CD4-positive, alpha-beta T cell treated with Interleukin-2 at 100 ng/mL for 4 hours (primary cell): ENCODE data around the gene SPAG17.
A peak's percentile ranks its signal among the peaks of the same experiment; 100 is the strongest.
"Not testable (repeated sequence)": the region's sequence is repeated elsewhere in the genome, so short reads cannot be mapped to it uniquely, and the experiment has no call there.

Source experiments
- DNase-seq: peaks from one replicate; pipeline ENCODE4 v3.0.0-alpha.2; 2020; ENCODE audit warnings: low spot score

The SPAG17 gene

DNA sequence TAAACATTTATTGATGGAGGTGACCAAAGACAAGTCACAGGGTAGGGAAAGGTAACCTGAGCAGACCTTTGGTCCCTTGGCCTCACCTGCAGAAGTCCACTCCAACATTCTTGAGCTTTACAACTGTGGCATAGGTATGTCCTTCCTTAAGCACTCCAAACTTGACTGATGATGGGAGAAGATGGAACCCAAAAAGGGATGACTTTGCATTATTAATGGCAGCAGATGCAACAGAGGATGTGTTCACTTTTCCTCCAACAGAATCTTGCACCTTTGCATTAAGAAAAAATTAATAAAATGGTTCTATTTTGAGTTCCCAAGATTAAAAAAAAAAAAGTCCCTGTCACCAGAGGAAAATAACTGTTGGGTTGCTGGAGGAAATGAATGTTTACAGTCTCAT, 213.3 kb downstream of the SPAG17 start:
- DNase-seq: no peak

- no peak for DNase-seq
These were observed 214.8 kb downstream of the SPAG17 start for GRCh38 chr1:117970252-117970651.

GRCh38 chr1:117967881-117968280, 217.1 kb downstream of the SPAG17 start:
- DNase-seq: no peak

- no peak for DNase-seq
These were observed 217.6 kb downstream of the SPAG17 start for GRCh38 chr1:117967477-117967876.

- no peak for DNase-seq
These were observed 220.6 kb downstream of the SPAG17 start for GRCh38 chr1:117964290-117965038.

DNA sequence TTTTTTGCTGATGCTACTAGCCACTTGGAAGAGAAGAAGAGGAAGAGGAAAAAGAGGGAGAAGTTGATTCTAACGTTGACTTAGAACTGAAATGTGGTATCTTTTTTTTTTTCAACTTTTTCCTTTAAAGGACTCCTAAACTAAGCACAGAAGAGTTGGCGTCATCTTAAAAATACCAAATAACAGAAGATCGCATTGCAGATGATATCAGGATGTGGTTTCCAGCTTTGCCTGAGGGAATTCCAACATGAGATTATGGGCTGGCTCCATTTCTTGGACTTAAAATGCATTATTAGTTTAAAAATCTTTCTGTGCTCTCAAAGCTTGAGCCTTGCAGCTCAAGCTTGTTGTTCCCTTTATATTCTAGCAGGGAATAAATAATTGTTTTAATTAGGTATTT, 225.7 kb downstream of the SPAG17 start:
- no peak for DNase-seq

DNA sequence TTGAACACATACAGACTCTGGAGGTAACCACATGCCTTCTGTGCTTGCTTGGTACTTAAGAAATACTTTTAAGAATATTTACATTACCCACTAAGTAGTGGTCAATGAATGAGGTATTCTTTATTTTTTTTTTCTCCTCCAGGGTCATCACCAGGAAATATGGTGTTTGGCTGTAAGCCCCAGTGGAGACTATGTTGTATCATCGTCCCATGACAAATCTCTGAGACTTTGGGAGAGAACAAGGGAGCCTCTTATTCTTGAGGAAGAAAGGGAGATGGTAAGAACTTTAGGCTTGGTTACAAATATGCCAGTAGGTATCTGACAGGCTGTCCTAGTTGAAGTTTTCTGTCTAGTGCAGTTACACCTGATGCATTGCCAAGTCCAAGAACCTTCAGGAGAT, 232.6 kb downstream of the SPAG17 start:
- no peak for DNase-seq

- DNase-seq: no peak
These were observed 242.7 kb downstream of the SPAG17 start for GRCh38 chr1:117942293-117942692.

- no peak for DNase-seq
These were observed 251.3 kb downstream of the SPAG17 start for GRCh38 chr1:117933769-117934168.

DNA sequence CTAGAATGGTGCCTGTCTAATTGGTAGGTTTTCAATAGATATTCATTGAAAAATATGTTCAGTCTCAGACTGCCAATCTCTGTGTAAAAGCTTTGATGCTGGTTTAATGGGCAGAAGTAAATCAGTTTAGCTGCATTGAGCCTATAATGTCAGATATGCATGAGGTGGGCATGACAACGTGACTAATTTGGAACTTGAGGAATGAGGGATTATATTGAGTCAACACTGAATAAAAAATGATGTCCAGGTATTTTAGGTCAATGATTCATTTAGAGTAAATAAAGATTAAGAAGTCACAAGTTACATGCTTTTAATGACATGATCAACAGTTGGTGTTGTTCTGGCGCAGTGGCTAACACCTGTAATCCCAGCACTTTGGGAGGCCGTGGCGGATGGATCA, 252.5 kb downstream of the SPAG17 start:
- DNase-seq: no peak

- DNase-seq: no peak
These were observed 254.5 kb downstream of the SPAG17 start for GRCh38 chr1:117930484-117930883.

DNA sequence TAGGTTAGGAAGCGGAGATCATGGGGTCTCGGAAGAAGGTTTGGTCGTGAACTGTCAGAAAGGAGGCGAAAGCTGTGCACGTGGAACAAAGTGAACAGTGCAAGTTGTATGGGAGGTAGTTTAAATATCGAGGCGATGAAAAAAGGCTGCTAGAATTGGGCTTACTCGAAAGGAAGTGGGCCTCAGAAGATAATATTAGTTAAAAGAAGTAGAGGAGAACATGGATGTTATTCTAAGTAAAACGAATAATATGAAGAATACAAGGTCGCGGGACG, 254.9 kb downstream of the SPAG17 start:
- peak; percentile 2 for DNase-seq

GRCh38 chr1:117929343-117930172, 255.5 kb downstream of the SPAG17 start, which contains the start of the genes GDAP2 and WDR3:
Gene GDAP2 (minus strand): TSS chr1:117929621. CDS start chr1:117920357, 9,264 bp downstream.
Gene WDR3 (plus strand): TSS chr1:117929739. CDS start chr1:117933320, 3,581 bp downstream.
- DNase-seq: peak; percentile 96

DNA sequence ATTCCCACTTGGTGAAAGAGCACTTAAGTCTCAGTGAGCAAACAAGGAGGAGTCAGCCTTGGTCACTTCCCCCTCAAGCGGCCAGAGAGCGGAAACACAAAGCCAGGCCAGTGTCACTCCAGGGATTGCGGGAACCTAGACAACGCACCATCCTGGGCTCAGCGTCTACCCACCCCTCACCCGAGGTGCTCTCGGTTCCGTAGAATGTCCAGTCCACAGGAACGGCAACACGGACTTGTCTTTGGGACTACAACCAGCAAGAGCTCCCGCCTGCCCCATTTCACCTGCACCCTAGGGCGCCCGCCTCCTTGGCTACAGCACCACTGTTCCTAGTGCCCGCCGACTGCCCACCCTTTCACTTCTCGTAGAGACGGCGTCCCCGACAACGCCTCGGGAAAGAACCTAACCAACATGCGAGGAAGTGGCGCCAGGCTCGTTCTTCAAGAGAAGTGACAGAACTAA, 256.1 kb downstream of the SPAG17 start:
- peak; percentile 1 for DNase-seq

- no peak for DNase-seq
These were observed 259.0 kb downstream of the SPAG17 start for GRCh38 chr1:117925981-117926380.

DNA sequence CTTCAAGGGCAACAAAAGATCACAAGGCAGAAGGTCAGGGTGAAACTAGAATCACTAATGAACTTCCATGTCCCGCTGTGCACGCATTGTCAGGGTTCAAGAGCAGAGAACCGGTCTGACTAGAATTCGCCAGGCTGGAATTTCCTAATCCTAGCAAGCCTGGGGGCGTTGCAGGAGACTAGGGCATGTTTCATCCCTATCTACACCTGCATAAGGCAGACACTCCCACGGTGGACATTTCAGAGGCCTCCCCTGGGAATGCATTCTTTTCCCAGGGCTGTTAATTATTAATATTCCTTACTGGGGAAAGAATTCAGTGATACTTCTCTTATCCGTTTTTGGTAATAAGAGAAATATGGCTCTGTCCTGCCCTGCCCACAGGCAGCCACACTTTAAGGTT, 262.3 kb downstream of the SPAG17 start:
- DNase-seq: not testable (repeated sequence)

GRCh38 chr1:117921991-117922390, 263.0 kb downstream of the SPAG17 start:
- no peak for DNase-seq

DNA sequence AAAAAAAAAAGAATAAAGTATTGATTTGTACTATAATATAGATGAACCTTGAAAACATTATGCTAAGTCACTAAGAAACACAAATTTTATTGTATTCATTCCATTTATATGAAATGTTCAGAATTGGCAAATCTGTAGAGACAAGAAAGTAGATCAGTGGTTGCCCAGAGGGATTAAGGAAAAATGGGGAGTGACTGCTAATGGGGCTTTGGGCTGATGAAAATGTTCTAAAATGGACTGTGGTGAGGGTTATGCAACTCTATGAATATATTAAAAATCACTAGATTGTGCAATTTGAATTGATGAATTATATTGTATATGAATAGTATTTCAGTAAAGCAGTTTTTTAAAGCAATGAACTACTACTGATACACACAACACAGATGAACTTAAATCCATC, 265.7 kb downstream of the SPAG17 start:
- no peak for DNase-seq

- no peak for DNase-seq
These were observed 274.0 kb downstream of the SPAG17 start for GRCh38 chr1:117911051-117911450.

GRCh38 chr1:117905019-117905418, 280.0 kb downstream of the SPAG17 start:
- no peak for DNase-seq

DNA sequence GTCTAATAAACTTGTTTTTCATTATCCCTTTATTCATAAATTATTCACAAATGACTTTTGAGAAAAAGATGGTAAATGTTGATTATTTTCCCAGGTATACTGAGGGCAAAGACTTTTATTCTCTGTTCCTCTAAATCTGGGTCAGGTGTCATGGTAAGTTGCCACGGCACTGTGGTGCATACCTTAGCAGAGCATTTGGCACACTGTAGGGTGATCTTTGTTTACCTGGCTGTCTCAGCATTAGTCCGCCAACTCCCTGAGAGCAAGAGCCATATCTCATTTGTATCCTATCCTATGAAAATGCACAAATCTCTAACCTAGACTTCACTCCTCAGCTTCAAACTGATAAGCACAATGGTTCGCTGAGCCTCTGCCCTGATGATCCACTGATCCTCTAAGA, 280.5 kb downstream of the SPAG17 start:
- no peak for DNase-seq
